Adrenal gland (tissue), 5 donors: ENCODE results near the gene AZU1.
"Not testable (repeated sequence)": the region's sequence is repeated elsewhere in the genome, so short reads cannot be mapped to it uniquely, and the experiment has no call there.

Source experiments
- CTCF ChIP-seq, 6 experiments: fragments of 450-650 bp in 4 of 6; fragments of 200-600 bp in 2 of 6; sonication (generic) in 1 of 6; IDR thresholded peaks; 1 replicate in 5 of 6; 2 replicates in 1 of 6; pipeline versions ENCODE4 v1.5.1 to v1.8.0; 2016 to 2021; ENCODE audit warnings: antibody characterized with exemption in 6 of 6, mild to moderate bottlenecking in 2 of 6, moderate library complexity in 1 of 6
- POLR2A ChIP-seq, 2 donors: fragments of 450-650 bp; IDR thresholded peaks; one replicate each; pipeline ENCODE4 v1.6.1; 2017; ENCODE audit warnings: antibody characterized with exemption in 2 of 2, mild to moderate bottlenecking in 2 of 2, moderate library complexity in 1 of 2
- donor health status: DM: no; HTN: no; CAD: no.

GRCh38 chr19:842802-843179 lies 15.2 kb downstream of the AZU1 start:
- not testable (repeated sequence) for TF ChIP-seq CTCF, POLR2A (IDR thresholded peaks at IDR 0.05)
